ENCODE results near the gene SPRR2A.

Gene SPRR2A

DNA sequence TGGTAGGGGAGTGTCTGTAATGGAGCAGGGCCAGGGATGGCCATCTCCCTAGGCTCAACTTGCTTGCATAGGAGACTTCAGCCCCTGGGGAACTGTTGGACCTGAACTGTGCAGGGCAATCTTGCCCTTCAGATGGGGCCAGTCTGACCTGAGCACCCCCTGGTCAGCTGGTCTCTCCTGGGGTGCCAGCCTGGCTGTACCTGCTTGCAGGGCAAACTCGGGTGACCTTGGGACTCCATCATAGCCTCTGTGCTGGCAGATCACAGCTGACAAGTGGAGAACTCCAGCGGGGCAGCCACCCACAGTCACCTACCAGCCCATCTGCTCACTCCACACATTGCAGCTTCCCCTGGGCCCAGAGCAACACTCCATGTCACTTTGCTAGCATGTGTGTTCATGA, 8.1 kb downstream of the SPRR2A start:
- no peak for DNase-seq (ENCODE audit: low spot score)
- in situ Hi-C loops (cut with MboI; ENCODE audit: low sequenced_read_pairs, unreplicated experiment) = no loop called here

DNA sequence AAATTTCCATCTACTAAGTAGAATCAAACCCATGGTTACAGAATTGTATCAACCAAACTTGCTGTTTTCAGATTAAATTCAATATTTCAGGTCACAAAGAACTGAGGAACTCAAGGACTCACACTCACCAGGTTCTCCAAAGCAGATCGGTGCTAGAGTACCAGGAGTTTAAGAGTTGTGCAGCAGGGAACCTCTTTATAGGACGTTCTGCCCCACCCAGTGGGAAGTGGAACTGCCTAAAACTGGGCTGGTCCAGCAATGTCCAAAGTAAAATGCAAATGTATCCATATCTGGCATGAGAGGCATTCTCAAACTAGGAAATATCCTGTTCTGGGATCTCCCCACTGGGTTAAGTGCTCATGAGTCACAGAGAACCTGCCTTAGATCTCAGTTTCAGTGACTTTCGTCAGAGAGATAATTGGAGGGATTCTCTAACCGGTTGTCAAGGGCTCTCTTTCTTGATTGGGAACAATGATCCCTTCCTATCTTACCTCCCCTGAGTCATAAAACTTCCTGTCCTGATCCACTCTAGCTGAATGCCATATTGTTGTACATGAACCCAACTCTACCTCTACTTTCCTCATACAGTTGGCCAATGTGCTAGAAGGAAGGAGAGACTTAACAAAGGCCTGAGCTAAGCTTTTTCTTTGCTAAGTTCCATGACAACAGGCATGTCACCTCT, 16.2 kb downstream of the SPRR2A start, which contains the start of gene SPRR2D:
Gene SPRR2D (minus strand): TSS at position 171 of the 682 bp plus-strand sequence. CDS start 774 bp downstream, outside the sequence.
- no peak for DNase-seq (ENCODE audit: low spot score)
- in situ Hi-C loops (cut with MboI; ENCODE audit: low sequenced_read_pairs, unreplicated experiment) = no loop called here
- TF ChIP-seq, protein P1, sequence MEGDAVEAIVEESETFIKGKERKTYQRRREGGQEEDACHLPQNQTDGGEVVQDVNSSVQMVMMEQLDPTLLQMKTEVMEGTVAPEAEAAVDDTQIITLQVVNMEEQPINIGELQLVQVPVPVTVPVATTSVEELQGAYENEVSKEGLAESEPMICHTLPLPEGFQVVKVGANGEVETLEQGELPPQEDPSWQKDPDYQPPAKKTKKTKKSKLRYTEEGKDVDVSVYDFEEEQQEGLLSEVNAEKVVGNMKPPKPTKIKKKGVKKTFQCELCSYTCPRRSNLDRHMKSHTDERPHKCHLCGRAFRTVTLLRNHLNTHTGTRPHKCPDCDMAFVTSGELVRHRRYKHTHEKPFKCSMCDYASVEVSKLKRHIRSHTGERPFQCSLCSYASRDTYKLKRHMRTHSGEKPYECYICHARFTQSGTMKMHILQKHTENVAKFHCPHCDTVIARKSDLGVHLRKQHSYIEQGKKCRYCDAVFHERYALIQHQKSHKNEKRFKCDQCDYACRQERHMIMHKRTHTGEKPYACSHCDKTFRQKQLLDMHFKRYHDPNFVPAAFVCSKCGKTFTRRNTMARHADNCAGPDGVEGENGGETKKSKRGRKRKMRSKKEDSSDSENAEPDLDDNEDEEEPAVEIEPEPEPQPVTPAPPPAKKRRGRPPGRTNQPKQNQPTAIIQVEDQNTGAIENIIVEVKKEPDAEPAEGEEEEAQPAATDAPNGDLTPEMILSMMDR (IDR thresholded peaks at IDR 0.05; ENCODE audit: borderline replicate concordance, control extremely low read depth, extremely low read depth, insufficient read depth, missing control alignments) = no peak

More for the DNA sequence above, 8.1 kb downstream of the SPRR2A start:
- TF ChIP-seq, protein P1 (IDR thresholded peaks at IDR 0.05; ENCODE audit: borderline replicate concordance, control extremely low read depth, extremely low read depth, insufficient read depth, missing control alignments) = no peak

DNA sequence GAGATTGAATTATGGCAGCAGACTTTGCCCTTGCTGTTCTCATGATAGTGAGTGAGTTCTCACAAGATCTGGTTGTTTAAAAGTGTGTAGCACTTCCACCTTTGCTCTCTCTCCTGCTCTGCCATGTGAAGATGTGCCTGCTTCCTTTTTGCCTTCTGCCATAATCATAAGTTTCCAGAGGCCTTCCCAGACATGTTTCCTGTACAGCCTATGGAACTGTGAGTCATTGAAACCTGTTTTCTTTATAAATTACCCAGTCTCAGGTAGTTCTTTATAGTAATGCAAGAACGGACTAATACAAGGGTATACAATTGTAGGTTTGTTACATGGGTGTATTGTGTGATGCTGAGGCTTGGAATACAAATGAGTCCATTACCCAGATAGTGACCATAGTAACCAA, 22.1 kb downstream of the SPRR2A start:
- no peak for DNase-seq (ENCODE audit: low spot score)
- in situ Hi-C loops (cut with MboI; ENCODE audit: low sequenced_read_pairs, unreplicated experiment) = no loop called here
- TF ChIP-seq, protein P1 (IDR thresholded peaks at IDR 0.05; ENCODE audit: borderline replicate concordance, control extremely low read depth, extremely low read depth, insufficient read depth, missing control alignments) = no peak

DNA sequence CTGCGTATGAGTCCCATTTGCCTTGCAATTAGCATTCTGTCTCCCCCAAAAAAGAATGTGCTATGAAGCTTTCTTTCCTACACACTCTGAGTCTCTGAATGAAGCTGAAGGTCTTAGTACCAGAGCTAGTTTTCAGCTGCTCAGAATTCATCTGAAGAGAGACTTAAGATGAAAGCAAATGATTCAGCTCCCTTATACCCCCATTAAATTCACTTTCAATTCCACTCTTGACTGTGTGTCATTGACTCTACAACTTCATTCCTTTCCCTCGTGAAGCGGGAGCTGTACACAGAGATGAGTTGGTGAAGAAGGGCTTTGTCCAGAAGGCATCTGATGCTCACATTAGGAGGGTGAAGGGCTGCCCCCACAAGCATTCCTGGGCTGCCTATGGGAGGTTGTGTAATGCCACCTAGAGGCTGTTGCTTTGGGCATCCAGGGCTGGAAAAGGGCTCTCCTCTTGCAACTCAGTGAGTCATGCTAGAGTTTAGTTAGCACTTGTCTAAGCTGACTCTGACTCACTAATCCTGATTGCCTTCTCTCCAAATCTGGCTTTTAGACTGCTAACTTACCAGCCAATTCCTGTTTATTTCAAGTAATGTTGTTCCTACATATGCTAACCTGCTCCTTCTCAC, 24.5 kb downstream of the SPRR2A start:
- peak; percentile 21 for DNase-seq (ENCODE audit: low spot score)
- in situ Hi-C loops (cut with MboI; ENCODE audit: low sequenced_read_pairs, unreplicated experiment) = no loop called here
- TF ChIP-seq, protein P1 (IDR thresholded peaks at IDR 0.05; ENCODE audit: borderline replicate concordance, control extremely low read depth, extremely low read depth, insufficient read depth, missing control alignments) = no peak

DNA sequence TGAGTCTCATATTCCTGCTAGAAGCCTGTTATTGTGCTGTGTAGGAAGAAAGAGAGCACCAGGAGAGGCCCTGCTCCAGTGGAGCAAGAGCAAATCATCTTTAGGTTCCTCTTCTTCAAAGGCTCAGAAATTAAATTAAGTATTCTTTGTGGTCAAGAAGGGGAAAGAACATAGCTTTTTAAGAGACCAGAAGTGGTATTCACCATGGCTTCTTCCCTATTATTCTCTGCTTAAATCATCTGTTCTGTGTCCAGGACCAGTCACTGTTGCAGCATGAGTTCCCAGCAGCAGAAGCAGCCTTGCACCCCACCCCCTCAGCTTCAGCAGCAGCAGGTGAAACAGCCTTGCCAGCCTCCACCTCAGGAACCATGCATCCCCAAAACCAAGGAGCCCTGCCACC, 25.2 kb downstream of the SPRR2A start:
- DNase-seq (ENCODE audit: low spot score) = peak; percentile 13
- in situ Hi-C loops (cut with MboI; ENCODE audit: low sequenced_read_pairs, unreplicated experiment) = no loop called here
- TF ChIP-seq, protein P1 (IDR thresholded peaks at IDR 0.05; ENCODE audit: borderline replicate concordance, control extremely low read depth, extremely low read depth, insufficient read depth, missing control alignments) = no peak

DNA sequence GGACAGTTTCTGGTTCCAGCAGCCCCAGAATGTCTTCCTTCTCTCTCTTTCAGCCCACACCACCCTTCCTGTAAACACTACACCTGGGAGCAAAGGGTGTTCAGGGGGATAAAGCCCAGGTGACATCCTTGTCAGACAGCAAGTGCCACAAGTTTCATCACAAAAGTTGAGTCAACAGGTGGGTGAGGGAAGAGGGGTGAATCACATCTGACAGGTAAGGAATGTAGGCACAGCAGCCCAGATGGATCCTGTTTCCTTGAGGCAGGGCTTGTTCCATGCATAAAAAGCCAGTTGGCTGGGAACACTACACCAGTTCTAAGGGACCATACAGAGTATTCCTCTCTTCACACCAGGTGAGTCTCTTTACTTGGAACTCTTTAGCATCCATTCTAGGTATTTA, 26.4 kb downstream of the SPRR2A start, which contains the start of gene SPRR1B:
Gene SPRR1B (plus strand): TSS at position 309 of the 400 bp plus-strand sequence. CDS start 1,143 bp downstream, outside the sequence.
- DNase-seq (ENCODE audit: low spot score) = no peak
- in situ Hi-C loops (cut with MboI; ENCODE audit: low sequenced_read_pairs, unreplicated experiment) = no loop called here
- TF ChIP-seq, protein P1 (IDR thresholded peaks at IDR 0.05; ENCODE audit: borderline replicate concordance, control extremely low read depth, extremely low read depth, insufficient read depth, missing control alignments) = no peak
